HTR-8/SVneo (cell line): ENCODE results near the gene ANTKMT.

Experiments used
- DNase-seq: peaks from one replicate; pipeline ENCODE4 v3.0.0; 2011; ENCODE audit warnings: low spot score, mixed read lengths; ENCODE audit not compliant: insufficient read length
- FAIRE-seq: peaks from 2 replicates; lab custom pipeline; 2011; peaks lifted over from hg19 to GRCh38; lab: Jason Lieb, UNC

The ANTKMT gene

DNA sequence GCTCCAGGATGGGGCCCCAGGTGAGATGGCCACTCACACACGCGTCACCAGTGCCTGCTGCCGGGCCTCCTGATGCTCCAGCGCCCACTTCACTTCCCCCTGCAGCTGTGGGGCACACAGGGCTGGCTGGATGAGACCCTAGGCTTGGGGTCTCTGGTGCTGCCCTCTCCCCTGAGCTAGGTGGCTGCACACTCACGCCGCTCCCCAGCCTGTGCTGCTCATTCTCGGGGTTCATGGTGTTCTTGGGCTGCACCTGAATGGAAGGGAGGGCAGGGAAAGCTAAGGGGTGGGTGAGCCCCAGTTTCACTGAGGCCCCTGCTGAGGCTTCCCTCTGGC, 4.1 kb downstream of the ANTKMT start:
- no peak for FAIRE-seq
- DNase-seq = no peak

- no peak for DNase-seq
- FAIRE-seq = peak; percentile 63
Observed at GRCh38 chr16:725463-726187, 4.7 kb downstream of the ANTKMT start.

- DNase-seq (no peak), FAIRE-seq (no peak)
Observed at GRCh38 chr16:726188-726437, 5.2 kb downstream of the ANTKMT start.

DNA sequence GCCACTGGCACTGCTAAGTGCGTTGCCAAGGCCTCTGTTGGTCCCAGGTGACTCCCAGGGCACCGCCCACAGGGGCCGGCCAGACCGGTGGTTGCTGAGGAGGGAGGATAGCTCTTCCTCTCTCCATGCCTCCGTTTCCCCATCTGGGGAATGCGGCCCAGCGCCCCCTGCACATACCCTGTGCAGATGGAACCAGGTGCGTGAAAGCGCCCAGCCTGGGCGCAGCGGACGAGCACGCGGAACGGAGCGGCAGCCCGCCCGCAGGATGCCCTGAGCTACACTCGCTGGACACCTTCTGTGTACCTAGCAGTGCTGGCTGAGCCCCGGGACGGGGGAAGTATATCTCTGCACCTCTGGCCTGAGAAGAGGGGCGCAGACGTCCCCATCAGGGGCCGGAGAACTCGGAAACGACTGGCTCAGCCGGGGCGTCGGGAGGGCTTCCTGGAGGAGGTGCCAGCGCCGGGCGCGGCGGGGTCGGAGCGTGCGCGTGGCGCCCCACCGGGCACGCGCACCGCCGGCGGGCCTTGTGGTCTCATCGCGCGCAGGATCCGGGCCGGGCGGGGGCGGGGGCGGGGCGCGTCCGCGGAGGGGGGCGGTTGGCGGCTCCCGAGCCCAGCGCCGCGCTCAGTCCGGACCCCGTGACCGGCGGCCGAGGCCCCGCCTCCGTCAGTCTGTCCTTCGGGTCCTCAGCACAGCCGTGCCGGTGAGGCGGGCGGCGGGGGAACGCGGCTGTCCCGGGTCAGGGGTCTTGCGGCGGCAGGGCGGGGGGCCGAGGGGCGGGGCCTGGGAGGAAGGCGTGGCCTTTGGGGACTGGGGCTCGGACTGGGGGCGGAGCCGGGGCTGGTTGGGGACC, 5.7 kb downstream of the ANTKMT start, which contains the start of the genes CCDC78 and HAGHL:
CCDC78 (minus strand) TSS at position 6 of the 853 bp plus-strand sequence. CDS start 76 bp downstream, outside the sequence.
HAGHL (plus strand) TSS at position 669 of the 853 bp plus-strand sequence. CDS start 404 bp downstream, outside the sequence.
- DNase-seq = no peak
- FAIRE-seq = peak; percentile 51

DNA sequence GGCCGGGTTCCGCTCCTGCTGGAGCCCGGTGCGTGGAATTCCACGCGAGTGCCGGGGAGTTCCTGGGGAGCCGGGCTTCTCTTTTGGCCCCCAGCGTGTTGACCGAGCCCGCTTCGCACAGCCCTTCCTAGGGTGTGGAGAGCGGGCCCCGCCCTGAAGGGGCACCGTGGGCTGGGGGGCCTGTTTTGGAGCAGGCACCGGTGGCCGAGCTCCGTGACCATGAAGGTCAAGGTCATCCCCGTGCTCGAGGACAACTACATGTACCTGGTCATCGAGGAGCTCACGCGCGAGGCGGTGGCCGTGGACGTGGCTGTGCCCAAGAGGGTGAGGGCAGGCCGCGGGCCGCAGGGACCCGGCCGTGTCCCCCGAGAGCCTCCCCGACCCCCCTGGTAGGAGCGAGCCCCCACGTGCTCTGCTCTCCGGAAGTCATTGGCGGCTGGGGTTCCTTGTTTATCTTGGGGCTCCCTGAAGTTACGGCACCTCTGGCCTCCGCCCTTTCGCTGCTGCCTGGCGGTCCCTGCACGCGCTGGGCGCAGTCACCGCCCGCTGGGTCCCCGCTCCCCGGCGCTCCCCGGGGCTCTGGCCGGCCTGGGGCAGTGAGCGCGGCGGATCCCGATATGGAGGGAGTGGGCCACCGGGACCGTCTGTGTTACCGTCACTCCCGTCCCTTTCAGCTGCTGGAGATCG, 6.5 kb downstream of the ANTKMT start:
- FAIRE-seq (no peak), DNase-seq (no peak)

GRCh38 chr16:728131-728889, 7.4 kb downstream of the ANTKMT start:
- FAIRE-seq (peak; percentile 94), DNase-seq (peak; percentile 76)

- FAIRE-seq = no peak
- no peak for DNase-seq
Observed at GRCh38 chr16:728890-729744, 8.2 kb downstream of the ANTKMT start.

DNA sequence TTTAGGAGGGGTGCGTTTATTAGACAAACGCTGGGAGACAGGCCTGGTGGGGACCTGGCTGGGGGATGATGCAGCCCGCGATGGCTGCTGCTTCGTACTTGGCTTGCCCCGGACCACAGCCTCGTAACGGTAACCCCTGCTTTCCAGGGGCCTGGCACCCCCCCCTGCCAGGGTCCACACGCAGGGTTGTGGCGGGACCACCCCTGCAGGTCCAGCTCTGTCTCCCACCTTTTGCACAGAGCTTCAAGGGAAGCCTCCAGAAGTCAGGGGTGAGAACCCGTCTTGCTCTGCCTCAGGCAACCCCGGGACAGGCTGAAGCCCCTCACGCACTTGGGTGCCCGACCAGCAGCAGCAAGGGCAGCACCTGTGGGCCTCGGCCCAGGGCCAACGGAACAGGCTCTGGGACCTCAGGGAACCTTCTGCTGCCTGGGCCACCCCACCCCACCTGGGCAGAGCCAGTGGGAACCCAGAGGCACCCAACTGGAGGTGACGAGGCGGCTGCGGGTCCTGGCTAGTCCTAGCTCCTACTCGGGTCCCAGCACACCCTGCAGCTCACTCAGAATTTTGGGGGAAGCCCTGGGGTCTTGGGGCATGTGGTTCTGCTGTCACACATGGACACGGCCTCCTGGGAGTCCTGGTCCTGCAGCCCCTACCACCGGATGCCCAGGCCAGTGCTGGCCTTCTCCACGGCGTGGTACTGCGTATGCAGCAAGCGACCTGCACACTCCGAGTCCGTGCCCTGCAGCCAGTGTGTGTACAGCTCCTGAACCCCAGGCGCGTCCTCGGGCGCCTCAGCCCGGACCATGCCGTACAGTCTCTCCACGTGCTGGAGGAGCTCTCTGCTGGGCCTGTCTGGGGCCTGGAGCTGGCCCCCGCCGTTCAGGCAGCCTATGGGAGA, 9.1 kb downstream of the ANTKMT start:
- FAIRE-seq (no peak), DNase-seq (no peak)

DNA sequence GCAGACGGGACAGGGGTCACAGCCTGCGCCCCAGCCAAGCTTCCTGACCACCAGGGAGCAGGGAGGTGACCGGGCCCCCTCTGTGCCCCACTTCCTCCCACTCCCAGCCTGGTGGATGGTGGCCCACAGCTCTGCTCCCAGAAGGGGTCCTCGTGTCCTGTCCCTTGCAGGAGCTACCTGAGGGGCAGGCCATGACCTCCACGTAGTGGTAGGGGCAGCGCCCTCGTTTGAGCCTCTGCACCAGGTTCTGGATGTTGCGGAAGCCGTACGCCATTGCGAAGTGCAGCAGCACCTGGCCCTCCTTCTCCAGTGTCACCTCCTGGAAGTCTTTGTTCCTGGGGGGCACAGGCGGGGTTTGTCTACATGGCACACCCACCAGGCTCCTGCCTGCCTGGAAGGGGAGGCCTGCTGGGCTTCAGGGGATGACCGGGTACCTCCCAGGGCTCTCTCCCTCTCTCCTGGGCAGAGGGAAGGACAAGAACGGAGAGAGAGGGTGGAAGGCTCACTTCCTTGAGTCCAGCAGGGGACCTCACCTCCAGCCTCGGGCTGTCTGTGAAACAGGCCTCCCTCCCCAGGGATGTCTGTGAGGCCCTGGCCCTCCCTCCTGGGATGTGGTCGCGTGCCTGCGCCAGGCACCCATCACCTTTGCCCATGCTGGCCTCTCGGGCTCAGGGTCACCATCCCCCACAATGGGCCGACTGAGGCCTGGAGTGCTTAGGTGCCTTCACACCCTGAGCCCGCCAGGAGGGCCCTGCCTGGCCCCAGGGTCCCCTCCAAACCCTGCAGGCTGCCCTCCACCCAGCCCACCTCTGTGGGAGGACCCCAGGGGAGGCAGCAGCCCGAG, 9.9 kb downstream of the ANTKMT start:
- DNase-seq = no peak
- no peak for FAIRE-seq

GRCh38 chr16:732332-732731, 11.4 kb downstream of the ANTKMT start:
- DNase-seq = no peak

GRCh38 chr16:732936-733335, 12.0 kb downstream of the ANTKMT start:
- FAIRE-seq (no peak), DNase-seq (no peak)

More at GRCh38 chr16:732332-732731, 11.4 kb downstream of the ANTKMT start:
- no peak for FAIRE-seq

DNA sequence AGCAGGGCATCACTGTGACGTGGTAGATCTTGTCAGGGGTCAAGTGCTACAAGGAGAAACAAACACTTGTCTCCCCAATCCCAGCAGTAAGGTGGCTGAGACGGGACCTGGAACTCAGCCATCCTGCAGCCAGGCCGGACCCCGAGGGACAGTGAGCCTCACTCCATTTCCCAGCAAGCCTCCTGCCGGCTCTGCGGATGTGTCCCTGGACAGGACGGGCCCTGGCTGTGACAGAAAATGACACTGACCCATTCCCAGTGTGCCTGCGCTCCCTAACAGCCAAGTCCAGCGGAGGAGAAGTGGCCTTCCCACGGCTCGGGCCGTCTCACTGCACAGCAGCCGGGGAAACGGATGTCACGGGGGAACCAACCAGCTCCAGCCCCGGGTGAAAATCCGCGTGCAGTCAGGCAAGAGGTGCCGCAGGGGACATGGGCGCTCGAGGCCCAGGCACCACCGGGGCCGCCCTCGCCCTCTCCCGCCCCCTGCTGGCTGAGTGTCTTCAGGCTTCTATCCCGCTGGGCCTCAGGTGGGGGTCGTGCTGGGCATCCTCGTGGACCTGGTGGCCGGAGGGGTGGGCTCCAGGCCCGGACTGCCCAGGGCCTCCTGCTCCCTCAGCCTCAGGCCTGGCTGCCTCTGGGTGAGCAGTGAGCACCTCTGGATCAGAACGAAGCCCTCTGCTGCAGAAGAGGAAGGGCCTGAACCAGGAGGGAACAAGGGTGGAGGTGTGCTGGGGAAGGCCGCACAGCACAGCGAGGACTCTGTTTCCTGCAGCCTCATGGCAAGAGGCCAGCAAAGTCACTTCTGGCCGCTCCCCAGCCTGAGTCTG, 12.6 kb downstream of the ANTKMT start:
- FAIRE-seq (peak; percentile 36), DNase-seq (no peak)

- no peak for FAIRE-seq
Observed at GRCh38 chr16:734208-734980, 13.4 kb downstream of the ANTKMT start.

GRCh38 chr16:734981-735881, 14.3 kb downstream of the ANTKMT start:
- DNase-seq (no peak), FAIRE-seq (no peak)

More at GRCh38 chr16:734208-734980, 13.4 kb downstream of the ANTKMT start:
- DNase-seq = no peak

GRCh38 chr16:735982-736453, 15.1 kb downstream of the ANTKMT start:
- FAIRE-seq (no peak), DNase-seq (no peak)
